Smooth muscle cell (in vitro differentiated cells): Measurements from ENCODE around the gene ARHGAP42. TPM values are rescaled to one million over a fixed set of nuclear protein-coding genes. Genes with fewer than 3 reads are reported as not detected.

Experiments used
- DNase-seq: peaks from one replicate; lab custom pipeline; 2025; ENCODE audit not compliant: unreplicated experiment; lab: John Stamatoyannopoulos, UW
- H2AFZ ChIP-seq: fragments of 200-600 bp; sonication (generic); 2 replicates; pipeline ENCODE4 v1.6.0; 2016; ENCODE audit warnings: antibody characterized with exemption, low read depth, mild to moderate bottlenecking
- H3F3A ChIP-seq: fragments of 200-600 bp; sonication (generic); 2 replicates; pipeline ENCODE4 v1.6.0; 2017; ENCODE audit warnings: antibody characterized with exemption, low read depth
- H3K27ac ChIP-seq: fragments of 200-600 bp; sonication (generic); 2 replicates; pipeline ENCODE4 v1.5.1; 2016; ENCODE audit warnings: low read depth, mild to moderate bottlenecking
- H3K27me3 ChIP-seq: fragments of 200-600 bp; sonication (generic); 2 replicates; pipeline ENCODE4 v1.6.1; 2016; ENCODE audit warnings: low read depth, mild to moderate bottlenecking
- H3K36me3 ChIP-seq: fragments of 200-600 bp; sonication (generic); 2 replicates; pipeline ENCODE4 v1.5.1; 2016; ENCODE audit warnings: low read depth
- H3K4me1 ChIP-seq: fragments of 200-600 bp; sonication (generic); 2 replicates; pipeline ENCODE4 v1.5.1; 2016; ENCODE audit warnings: low read depth
- H3K4me2 ChIP-seq: fragments of 200-600 bp; sonication (generic); 2 replicates; pipeline ENCODE4 v1.6.0; 2016; ENCODE audit warnings: mild to moderate bottlenecking
- H3K4me3 ChIP-seq: fragments of 200-600 bp; sonication (generic); 2 replicates; pipeline ENCODE4 v1.5.1; 2016; ENCODE audit warnings: mild to moderate bottlenecking
- H3K79me2 ChIP-seq: fragments of 200-600 bp; sonication (generic); 2 replicates; pipeline ENCODE4 v1.6.0; 2016; ENCODE audit warnings: low read depth, mild to moderate bottlenecking
- H3K9ac ChIP-seq: fragments of 200-600 bp; sonication (generic); 2 replicates; pipeline ENCODE4 v1.6.0; 2016; ENCODE audit warnings: low read depth
- H3K9me3 ChIP-seq: fragments of 200-600 bp; sonication (generic); replicated peaks from 2 replicates; pipeline ENCODE4 v1.5.1; 2016; ENCODE audit warnings: low read depth
- H4K20me1 ChIP-seq: fragments of 200-600 bp; sonication (generic); 2 replicates; pipeline ENCODE4 v1.6.0; 2016; ENCODE audit warnings: low read depth
- CTCF ChIP-seq: fragments of 200-600 bp; sonication (generic); IDR thresholded peaks from 2 replicates; pipeline ENCODE4 v1.5.1; 2017; ENCODE audit warnings: borderline replicate concordance, mild to moderate bottlenecking, antibody characterized with exemption; ENCODE audit not compliant: insufficient read depth, poor library complexity, severe bottlenecking
- WGBS: methylation state at CpG from one replicate; pipeline ENCODE4 v1.1.7; 2016; ENCODE audit warnings: low lambda C conversion rate; 5-methylcytosine and 5-hydroxymethylcytosine counted together
- polyA plus RNA-seq: library from polyadenylated mRNA; unstranded; fragments of >200 nt; fragmentation: Nextera tagmentation; extraction: Ambion mirVana; gene quantifications from 2 replicates; pipeline ENCODE4 v1.2.1, GENCODE V29; 2016
- total RNA-seq: library from RNA; depleted of rRNA; stranded (reverse); fragments of >200 nt; gene quantifications from 2 replicates; pipeline ENCODE4 v1.2.3, GENCODE V29; 2014

Gene ARHGAP42
- total and polyA plus RNA-seq, 2 experiments from 2014 or later: 12.2 to 53.4 TPM

DNA sequence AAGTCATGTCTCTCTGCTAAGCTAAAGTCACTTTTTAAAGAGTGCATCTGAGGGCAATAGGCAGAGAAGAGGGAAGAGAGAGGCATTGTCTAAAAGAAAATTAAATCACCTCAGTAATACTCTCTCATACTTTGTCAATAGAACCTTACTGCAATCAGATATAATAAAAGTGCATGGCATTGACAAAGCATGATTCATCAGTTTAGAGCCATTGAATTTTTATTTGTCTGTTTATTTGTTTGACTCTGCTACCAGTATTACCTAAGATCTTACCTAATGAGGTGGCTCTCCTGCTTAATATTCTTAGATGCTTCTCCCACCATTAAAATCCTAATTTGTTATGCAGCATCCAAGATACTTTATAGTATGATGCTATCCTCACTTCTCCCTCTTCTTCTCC lies 233.5 kb downstream of the ARHGAP42 start:
- Histone ChIP-seq H3K4me1 (no peaks in the 10 kb centered on the region), H3K4me2 (no peak overlapping the region), H3K4me3 (no peak overlapping the region), H3K27ac (no peak overlapping the region), H4K20me1 (no peaks in the 10 kb centered on the region), H3K36me3 (no peaks in the 10 kb centered on the region), H3K79me2 (peaks cover 6% of the 10 kb centered on the region), H3K27me3 (no peaks in the 10 kb centered on the region), H3F3A (peaks cover 5% of the 10 kb centered on the region), H3K9ac (no peak overlapping the region), H2AFZ (no peak overlapping the region), H3K9me3 (no peaks in the 10 kb centered on the region)
- no peak for DNase-seq
- no peak for TF ChIP-seq CTCF

DNA sequence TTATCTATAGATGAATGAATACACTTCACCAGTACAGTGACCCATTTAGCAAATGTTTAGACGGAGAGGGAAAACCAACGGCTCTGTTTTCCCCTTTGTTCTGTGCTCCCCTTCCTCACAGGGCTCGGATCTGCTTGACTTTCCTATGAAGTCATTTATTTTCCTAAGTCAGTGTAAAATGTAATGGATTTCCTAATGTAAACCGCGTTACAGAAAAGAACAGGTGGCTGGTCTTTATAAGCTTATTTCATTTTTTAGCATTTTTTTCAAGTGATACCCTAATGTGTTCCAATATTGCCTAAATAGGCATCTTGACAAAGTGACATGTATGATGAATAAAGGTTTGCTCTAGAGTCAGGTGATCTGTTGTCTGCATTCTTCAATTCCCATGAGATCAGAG lies 235.0 kb downstream of the ARHGAP42 start:
- Histone ChIP-seq H2AFZ (no peak overlapping the region), H4K20me1 (no peaks in the 10 kb centered on the region), H3K4me1 (peaks cover 6% of the 10 kb centered on the region), H3K4me3 (no peak overlapping the region), H3K9ac (no peak overlapping the region), H3K9me3 (no peaks in the 10 kb centered on the region), H3K4me2 (no peak overlapping the region), H3F3A (peaks cover 5% of the 10 kb centered on the region), H3K36me3 (no peaks in the 10 kb centered on the region), H3K79me2 (peaks cover 10% of the 10 kb centered on the region), H3K27me3 (no peaks in the 10 kb centered on the region), H3K27ac (no peak overlapping the region)
- no peak for TF ChIP-seq CTCF
- 86% methylated on average over 5 of the region's 5 CpGs for WGBS
- DNase-seq: no peak

DNA sequence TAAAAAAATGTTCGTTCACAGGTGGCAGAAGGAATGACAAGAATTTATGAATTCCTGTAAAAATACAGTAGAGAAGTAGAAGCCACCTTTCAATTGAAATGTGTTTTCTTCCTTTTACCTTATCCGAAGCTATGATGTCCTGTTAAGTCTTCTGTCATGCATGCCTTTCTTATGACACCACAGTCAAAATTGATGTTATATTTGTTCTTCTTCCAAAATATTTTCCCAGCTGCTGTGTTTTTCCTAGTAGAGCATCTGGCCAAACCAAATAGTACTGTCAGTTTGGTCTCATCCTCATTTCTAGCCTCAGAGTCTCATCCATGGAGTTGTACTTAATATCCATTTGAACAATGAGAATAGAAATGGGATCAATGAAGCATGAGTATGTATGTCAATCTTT lies 236.5 kb downstream of the ARHGAP42 start:
- 65% methylated on average over 2 of the region's 2 CpGs for WGBS
- H3F3A ChIP-seq: peaks cover 5% of the 10 kb centered on the region
- no peaks in the 10 kb centered on the region for H3K9me3 ChIP-seq
- no peak overlapping the region for H2AFZ ChIP-seq
- H4K20me1 ChIP-seq: no peaks in the 10 kb centered on the region
- peaks cover 18% of the 10 kb centered on the region for H3K4me1 ChIP-seq
- H3K36me3 ChIP-seq: no peaks in the 10 kb centered on the region
- no peak overlapping the region for H3K9ac ChIP-seq
- no peaks in the 10 kb centered on the region for H3K27me3 ChIP-seq
- no peak overlapping the region for H3K27ac ChIP-seq
- peaks cover 13% of the 10 kb centered on the region for H3K79me2 ChIP-seq
- no peak for DNase-seq
- no peak overlapping the region for H3K4me2 ChIP-seq
- TF ChIP-seq CTCF: no peak
- no peak overlapping the region for H3K4me3 ChIP-seq

- no peak overlapping the region for H2AFZ ChIP-seq
- peaks cover 13% of the 10 kb centered on the region for H3K79me2 ChIP-seq
- no peaks in the 10 kb centered on the region for H3K9me3 ChIP-seq
- H3F3A ChIP-seq: peaks cover 5% of the 10 kb centered on the region
- H3K9ac ChIP-seq: no peak overlapping the region
- peaks cover 25% of the 10 kb centered on the region for H3K4me1 ChIP-seq
- no peak overlapping the region for H3K4me3 ChIP-seq
- WGBS: 31% methylated on average over 3 of the region's 3 CpGs
- H4K20me1 ChIP-seq: no peaks in the 10 kb centered on the region
- no peak for DNase-seq
- no peaks in the 10 kb centered on the region for H3K36me3 ChIP-seq
- no peak for TF ChIP-seq CTCF
- no peaks in the 10 kb centered on the region for H3K27me3 ChIP-seq
- peak overlapping the region; percentile 32 for H3K4me2 ChIP-seq
- H3K27ac ChIP-seq: peak overlapping the region; percentile 58
These were observed 238.8 kb downstream of the ARHGAP42 start for GRCh38 chr11:100925935-100926334.
